ENCODE measurements around the gene DDX23.
"Not testable (repeated sequence)": the region's sequence is repeated elsewhere in the genome, so short reads cannot be mapped to it uniquely, and the experiment has no call there.

- TF ChIP-seq CTCF, POLR2A (IDR thresholded peaks at IDR 0.05): not testable (repeated sequence)
These were observed 21.6 kb upstream of the DDX23 start for GRCh38 chr12:48873534-48873933.
